ENCODE data around the gene CACNA2D3. TPM values are rescaled to one million over a fixed set of nuclear protein-coding genes. Genes with fewer than 3 reads are reported as not detected.
A peak's percentile ranks its signal among the peaks of the same experiment; 100 is the strongest.

CACNA2D3 gene
- total RNA-seq, 1 donor from 2014 or later = not detected

DNA sequence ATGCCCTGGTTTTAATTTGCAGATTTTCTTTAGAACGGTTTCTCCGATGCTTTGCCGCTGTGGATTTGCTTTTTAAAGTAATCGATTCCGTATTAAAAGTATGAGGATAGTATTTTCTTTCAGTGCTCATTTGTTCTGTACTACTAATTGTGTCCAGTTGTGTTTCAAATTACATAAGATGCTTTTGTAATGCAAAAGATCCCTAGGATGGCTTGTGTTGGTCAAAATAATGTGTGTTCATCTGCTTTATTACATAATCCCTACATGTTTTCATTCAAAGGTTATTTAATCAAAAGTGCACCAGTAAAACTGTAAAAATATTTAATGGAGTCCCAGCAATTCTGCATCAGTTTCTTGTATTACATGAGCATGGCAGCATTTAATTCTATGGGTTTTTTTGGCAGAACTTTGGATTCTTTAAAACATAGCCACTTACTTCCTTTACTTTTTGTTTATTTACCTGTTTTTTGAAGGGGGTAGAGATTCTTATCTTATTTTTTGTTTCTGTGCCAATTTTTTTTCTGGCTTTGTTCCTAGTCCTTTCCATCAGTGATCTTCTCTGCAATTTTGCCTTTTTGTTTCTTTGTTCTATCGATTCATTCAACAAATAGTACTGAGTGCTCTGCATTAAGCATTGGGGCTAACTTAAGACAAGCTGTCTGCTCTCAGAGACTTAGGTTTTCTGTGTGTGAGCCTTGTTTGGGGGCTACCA lies 452.7 kb downstream of the CACNA2D3 start:
- H3K36me3 Mint-ChIP-seq = no peaks in the 10 kb centered on the region
- H3K27me3 Mint-ChIP-seq (ENCODE audit: insufficient read depth, low read depth) = peaks cover 12% of the 10 kb centered on the region
- H3F3A ChIP-seq (ENCODE audit: low read depth) = no peaks in the 10 kb centered on the region
- TF ChIP-seq, protein P1, sequence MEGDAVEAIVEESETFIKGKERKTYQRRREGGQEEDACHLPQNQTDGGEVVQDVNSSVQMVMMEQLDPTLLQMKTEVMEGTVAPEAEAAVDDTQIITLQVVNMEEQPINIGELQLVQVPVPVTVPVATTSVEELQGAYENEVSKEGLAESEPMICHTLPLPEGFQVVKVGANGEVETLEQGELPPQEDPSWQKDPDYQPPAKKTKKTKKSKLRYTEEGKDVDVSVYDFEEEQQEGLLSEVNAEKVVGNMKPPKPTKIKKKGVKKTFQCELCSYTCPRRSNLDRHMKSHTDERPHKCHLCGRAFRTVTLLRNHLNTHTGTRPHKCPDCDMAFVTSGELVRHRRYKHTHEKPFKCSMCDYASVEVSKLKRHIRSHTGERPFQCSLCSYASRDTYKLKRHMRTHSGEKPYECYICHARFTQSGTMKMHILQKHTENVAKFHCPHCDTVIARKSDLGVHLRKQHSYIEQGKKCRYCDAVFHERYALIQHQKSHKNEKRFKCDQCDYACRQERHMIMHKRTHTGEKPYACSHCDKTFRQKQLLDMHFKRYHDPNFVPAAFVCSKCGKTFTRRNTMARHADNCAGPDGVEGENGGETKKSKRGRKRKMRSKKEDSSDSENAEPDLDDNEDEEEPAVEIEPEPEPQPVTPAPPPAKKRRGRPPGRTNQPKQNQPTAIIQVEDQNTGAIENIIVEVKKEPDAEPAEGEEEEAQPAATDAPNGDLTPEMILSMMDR (IDR thresholded peaks at IDR 0.05) = no peak
- no peak for TF ChIP-seq EZH2phosphoT487 (IDR thresholded peaks at IDR 0.05)
- TF ChIP-seq EZH2 (IDR thresholded peaks at IDR 0.05) = no peak
- peaks cover 8% of the 10 kb centered on the region for H3K4me1 ChIP-seq
- no peak for DNase-seq (ENCODE audit: low spot score)
- H3K27ac ChIP-seq = no peak overlapping the region
- peaks cover 4% of the 10 kb centered on the region for H3K9me3 Mint-ChIP-seq
- no peak overlapping the region for H3K4me3 Mint-ChIP-seq
- no peaks in the 10 kb centered on the region for H3K27me3 ChIP-seq
- H3K27ac Mint-ChIP-seq = peak overlapping the region; percentile 15
- peaks cover 23% of the 10 kb centered on the region for H3K4me1 Mint-ChIP-seq
- H2AFZ ChIP-seq (replicated peaks) = no peak overlapping the region
- no peak overlapping the region for H3K4me3 ChIP-seq
- H3K9ac ChIP-seq = no peak overlapping the region
- no peaks in the 10 kb centered on the region for H3K9me3 ChIP-seq (ENCODE audit: low read depth)
- H3K4me2 ChIP-seq = no peak overlapping the region
- H3K79me2 ChIP-seq (ENCODE audit: low read depth) = no peaks in the 10 kb centered on the region
- H3K36me3 ChIP-seq = no peaks in the 10 kb centered on the region
- no peaks in the 10 kb centered on the region for H4K20me1 ChIP-seq (ENCODE audit: low read depth)

DNA sequence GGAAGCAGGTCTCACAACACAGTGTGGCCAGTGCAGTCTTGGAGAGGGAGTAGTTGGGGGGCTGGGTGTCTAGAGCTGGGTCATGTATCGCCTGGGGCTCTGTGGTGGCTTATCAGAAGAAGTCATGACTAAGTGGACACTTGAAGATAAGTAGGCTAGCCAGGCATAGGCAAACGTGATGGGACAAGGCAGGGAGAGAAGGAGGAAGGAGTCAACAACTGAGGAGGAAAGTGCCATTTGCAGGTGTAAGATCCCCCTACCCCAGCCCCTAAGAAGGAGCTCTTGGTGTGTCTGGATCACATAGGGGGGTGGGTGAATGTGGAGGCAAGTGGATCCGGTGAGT lies 453.2 kb downstream of the CACNA2D3 start:
- TF ChIP-seq EZH2phosphoT487 (IDR thresholded peaks at IDR 0.05) (no peak), EZH2 (IDR thresholded peaks at IDR 0.05) (no peak)
- TF ChIP-seq, protein P1 (IDR thresholded peaks at IDR 0.05) = no peak

DNA sequence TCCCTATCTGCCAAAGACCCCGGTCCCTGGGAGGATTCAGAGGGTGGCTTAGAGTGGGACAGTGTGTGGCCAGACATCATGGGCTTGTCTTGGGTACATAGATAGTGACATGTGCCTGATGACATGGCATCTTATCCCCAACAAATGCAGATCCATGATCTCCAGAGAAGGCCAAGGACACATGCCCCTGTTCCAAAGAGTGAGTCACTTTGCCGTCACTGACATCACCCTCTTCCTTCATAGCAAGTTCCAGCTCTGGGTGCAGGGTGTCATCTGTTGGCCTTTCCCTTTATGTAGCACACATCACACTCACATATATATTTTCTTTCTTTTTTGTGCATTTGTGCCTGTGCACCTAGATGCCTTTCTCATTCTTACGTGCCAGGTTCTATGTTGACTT lies 455.0 kb downstream of the CACNA2D3 start:
- peaks cover 23% of the 10 kb centered on the region for H3K4me1 Mint-ChIP-seq
- H3K4me1 ChIP-seq = peaks cover 8% of the 10 kb centered on the region
- H3K4me3 Mint-ChIP-seq = no peak overlapping the region
- H3K27me3 Mint-ChIP-seq (ENCODE audit: insufficient read depth, low read depth) = peaks cover 19% of the 10 kb centered on the region
- no peaks in the 10 kb centered on the region for H3K27me3 ChIP-seq
- H3K4me2 ChIP-seq = no peak overlapping the region
- no peaks in the 10 kb centered on the region for H3K9me3 ChIP-seq (ENCODE audit: low read depth)
- no peak for DNase-seq (ENCODE audit: low spot score)
- TF ChIP-seq EZH2phosphoT487 (IDR thresholded peaks at IDR 0.05) = no peak
- no peak for TF ChIP-seq EZH2 (IDR thresholded peaks at IDR 0.05)
- TF ChIP-seq, protein P1 (IDR thresholded peaks at IDR 0.05) = no peak
- H3K27ac Mint-ChIP-seq = no peak overlapping the region
- no peaks in the 10 kb centered on the region for H3F3A ChIP-seq (ENCODE audit: low read depth)
- no peaks in the 10 kb centered on the region for H3K79me2 ChIP-seq (ENCODE audit: low read depth)
- H4K20me1 ChIP-seq (ENCODE audit: low read depth) = no peaks in the 10 kb centered on the region
- H3K36me3 Mint-ChIP-seq = no peaks in the 10 kb centered on the region
- H3K36me3 ChIP-seq = no peaks in the 10 kb centered on the region
- no peak overlapping the region for H3K4me3 ChIP-seq
- H3K9ac ChIP-seq = no peak overlapping the region
- no peak overlapping the region for H2AFZ ChIP-seq (replicated peaks)
- H3K9me3 Mint-ChIP-seq = peaks cover 3% of the 10 kb centered on the region
- H3K27ac ChIP-seq = no peak overlapping the region

More for the DNA sequence above, 453.2 kb downstream of the CACNA2D3 start:
- Histone ChIP-seq H3K27me3 (no peaks in the 10 kb centered on the region), H3K9me3 (ENCODE audit: low read depth) (no peaks in the 10 kb centered on the region), H3K4me1 (peaks cover 8% of the 10 kb centered on the region), H3K4me2 (no peak overlapping the region), H4K20me1 (ENCODE audit: low read depth) (no peaks in the 10 kb centered on the region), H3K79me2 (ENCODE audit: low read depth) (no peaks in the 10 kb centered on the region), H3K36me3 (no peaks in the 10 kb centered on the region), H2AFZ (replicated peaks) (no peak overlapping the region), H3F3A (ENCODE audit: low read depth) (no peaks in the 10 kb centered on the region), H3K27ac (no peak overlapping the region), H3K4me3 (no peak overlapping the region), H3K9ac (no peak overlapping the region)
- H3K27me3 Mint-ChIP-seq (ENCODE audit: insufficient read depth, low read depth) = peaks cover 17% of the 10 kb centered on the region
- H3K27ac Mint-ChIP-seq = peak overlapping the region; percentile 15
- no peaks in the 10 kb centered on the region for H3K36me3 Mint-ChIP-seq
- no peak overlapping the region for H3K4me3 Mint-ChIP-seq
- peaks cover 4% of the 10 kb centered on the region for H3K9me3 Mint-ChIP-seq
- DNase-seq (ENCODE audit: low spot score) = no peak
- H3K4me1 Mint-ChIP-seq = peaks cover 23% of the 10 kb centered on the region
